ENCODE measurements around the gene OSBPL10. TPM values are rescaled to one million over a fixed set of nuclear protein-coding genes. Genes with fewer than 3 reads are reported as not detected.
"Not testable (repeated sequence)": the region's sequence is repeated elsewhere in the genome, so short reads cannot be mapped to it uniquely, and the experiment has no call there.

Gene OSBPL10
- total and polyA plus RNA-seq, 4 experiments from 2014 or later: 0.95 TPM; not detected in 3

DNA sequence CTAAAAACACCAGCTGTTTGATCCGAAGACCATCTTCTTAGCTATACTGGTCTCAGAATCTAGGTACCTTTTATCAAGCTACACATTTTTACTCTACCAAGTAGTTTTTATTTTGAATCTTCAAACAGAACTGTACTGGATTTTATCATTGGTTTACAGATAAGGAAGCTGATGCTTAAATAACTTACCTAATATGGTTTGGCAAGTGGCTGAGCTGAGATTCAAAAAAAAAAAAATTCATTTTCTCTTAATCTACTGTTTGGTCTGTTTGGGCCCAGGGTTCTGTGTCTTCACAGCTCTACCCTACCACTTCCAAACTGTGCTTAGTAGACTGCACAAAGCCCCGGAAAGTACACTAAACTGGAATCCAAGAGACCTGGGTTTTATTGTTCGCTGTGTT, 36.2 kb upstream of the OSBPL10 start:
- no peaks in the 10 kb centered on the region for H3K9me3 ChIP-seq (ENCODE audit: control insufficient read depth in 1 of 2, low read length in 2 of 2)
- H3K9me3 Mint-ChIP-seq: peaks cover 0 to 1% (median 0%) of the 10 kb centered on the region in 8 donors
- H3K27ac ChIP-seq (ENCODE audit: low read depth, low read length): no peak overlapping the region
- H3K4me1 ChIP-seq (ENCODE audit: insufficient read depth, low read length): no peaks in the 10 kb centered on the region
- no peaks in the 10 kb centered on the region for H3K4me1 Mint-ChIP-seq
- H3K36me3 Mint-ChIP-seq: no peaks in the 10 kb centered on the region
- H3K4me3 Mint-ChIP-seq: no peak overlapping the region
- no peaks in the 10 kb centered on the region for H3K36me3 ChIP-seq (ENCODE audit: insufficient read depth, low read length)
- no peak for DNase-seq
- no peaks in the 10 kb centered on the region for H3K27me3 ChIP-seq (ENCODE audit: insufficient read depth, low read length)
- no peak overlapping the region for H3K27ac Mint-ChIP-seq
- no peak overlapping the region for H3K4me3 ChIP-seq (ENCODE audit: low read length in 2 of 2)
- H3K27me3 Mint-ChIP-seq: peaks cover 0 to 2% of the 10 kb centered on the region in 2 donors
- intact Hi-C loops (cut with micrococcal nuclease): no loop called here
- ChIA-PET POLR2A (ENCODE audit: partially characterized antibody) (no interaction called here), CTCF (ENCODE audit: partially characterized antibody) (interaction anchor here (0.8 to 5.8 kb wide), 10 partner anchors 9 to 137 kb away, joined by 3 to 134 read pairs (median 5); no protein-coding TSS in a partner anchor)

DNA sequence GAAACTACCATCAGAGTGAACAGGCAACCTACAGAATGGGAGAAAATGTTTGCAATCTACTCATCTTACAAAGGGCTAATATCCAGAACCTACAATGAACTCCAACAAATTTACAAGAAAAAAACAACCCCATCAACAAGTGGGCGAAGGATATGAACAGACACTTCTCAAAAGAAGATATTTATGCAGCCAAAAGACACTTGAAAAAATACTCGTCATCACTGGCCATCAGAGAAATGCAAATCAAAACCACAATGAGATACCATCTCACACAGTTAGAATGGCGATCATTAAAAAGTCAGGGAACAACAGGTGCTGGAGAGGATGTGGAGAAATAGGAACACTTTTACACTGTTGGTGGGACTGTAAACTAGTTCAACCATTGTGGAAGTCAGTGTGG, 34.6 kb upstream of the OSBPL10 start:
- CTCF ChIA-PET (ENCODE audit: partially characterized antibody): interaction anchor here (2.0 to 5.8 kb wide), 2 partner anchors 127 to 129 kb away, joined by 7 to 134 read pairs; no protein-coding TSS in a partner anchor
- intact Hi-C loops (cut with micrococcal nuclease); H3K27me3 ChIP-seq (ENCODE audit: insufficient read depth, low read length); H3K27me3 Mint-ChIP-seq; H3K36me3 ChIP-seq (ENCODE audit: insufficient read depth, low read length); DNase-seq; H3K27ac Mint-ChIP-seq; H3K9me3 Mint-ChIP-seq; H3K4me1 Mint-ChIP-seq; H3K4me1 ChIP-seq (ENCODE audit: insufficient read depth, low read length); H3K4me3 ChIP-seq (ENCODE audit: low read length in 2 of 2); H3K9me3 ChIP-seq (ENCODE audit: control insufficient read depth in 1 of 2, low read length in 2 of 2); H3K36me3 Mint-ChIP-seq; POLR2A ChIA-PET (ENCODE audit: partially characterized antibody); H3K4me3 Mint-ChIP-seq; H3K27ac ChIP-seq (ENCODE audit: low read depth, low read length): not testable (repeated sequence)

DNA sequence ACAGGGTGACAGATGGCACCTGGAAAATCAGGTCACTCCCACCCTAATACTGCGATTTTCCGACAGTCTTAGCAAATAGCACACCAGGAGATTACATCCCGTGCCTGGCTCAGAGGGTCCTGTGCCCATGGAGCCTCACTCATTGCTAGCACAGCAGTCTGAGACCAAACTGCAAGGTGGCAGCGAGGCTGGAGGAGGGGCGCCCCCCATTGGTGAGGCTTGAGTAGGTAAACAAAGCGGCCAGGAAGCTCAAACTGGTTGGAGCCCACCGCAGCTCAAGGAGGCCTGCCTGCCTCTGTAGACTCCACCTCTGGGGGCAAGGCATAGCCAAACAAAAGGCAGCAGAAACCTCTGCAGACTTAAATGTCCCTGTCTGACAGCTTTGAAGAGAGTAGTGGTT, 29.6 kb upstream of the OSBPL10 start:
- H3K4me3 Mint-ChIP-seq: not testable (repeated sequence)

DNA sequence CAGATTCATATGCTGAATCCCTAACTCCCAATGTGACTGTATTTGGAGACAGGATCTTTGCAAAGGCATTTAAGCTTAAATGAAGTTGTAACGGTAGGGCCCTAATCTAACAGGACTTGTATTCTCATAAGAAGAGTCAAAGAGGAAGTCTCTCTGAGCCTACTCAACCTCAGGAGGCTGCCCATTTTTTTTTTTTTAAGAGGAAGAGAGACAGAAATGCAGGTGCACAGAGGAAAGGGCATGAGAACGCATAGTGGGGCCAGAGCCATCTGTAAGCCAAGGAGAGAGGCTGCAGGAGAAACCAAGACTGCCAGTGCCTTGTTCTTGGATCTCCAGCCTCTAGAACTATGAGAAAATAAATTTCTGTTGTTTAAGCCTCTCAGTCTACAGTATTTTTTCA, 28.9 kb upstream of the OSBPL10 start:
- no peaks in the 10 kb centered on the region for H3K36me3 ChIP-seq (ENCODE audit: insufficient read depth, low read length)
- Mint-ChIP-seq H3K4me1 (peaks cover 0 to 3% (median 0%) of the 10 kb centered on the region in 4 donors), H3K9me3 (no peaks in the 10 kb centered on the region), H3K27me3 (peaks cover 4 to 9% of the 10 kb centered on the region in 2 donors), H3K36me3 (no peaks in the 10 kb centered on the region), H3K27ac (no peak overlapping the region), H3K4me3 (no peak overlapping the region)
- no peak overlapping the region for H3K4me3 ChIP-seq (ENCODE audit: low read length in 2 of 2)
- ChIA-PET CTCF (ENCODE audit: partially characterized antibody) (no interaction called here), POLR2A (ENCODE audit: partially characterized antibody) (no interaction called here)
- no peaks in the 10 kb centered on the region for H3K4me1 ChIP-seq (ENCODE audit: insufficient read depth, low read length)
- no peak overlapping the region for H3K27ac ChIP-seq (ENCODE audit: low read depth, low read length)
- H3K27me3 ChIP-seq (ENCODE audit: insufficient read depth, low read length): no peaks in the 10 kb centered on the region
- intact Hi-C loops (cut with micrococcal nuclease): no loop called here
- no peak for DNase-seq
- H3K9me3 ChIP-seq (ENCODE audit: control insufficient read depth in 1 of 2, low read length in 2 of 2): no peaks in the 10 kb centered on the region

More for the DNA sequence above, 29.6 kb upstream of the OSBPL10 start:
- H3K9me3 ChIP-seq (ENCODE audit: control insufficient read depth in 1 of 2, low read length in 2 of 2); H3K27me3 Mint-ChIP-seq; POLR2A ChIA-PET (ENCODE audit: partially characterized antibody); H3K27ac ChIP-seq (ENCODE audit: low read depth, low read length); CTCF ChIA-PET (ENCODE audit: partially characterized antibody); H3K36me3 Mint-ChIP-seq; H3K4me1 Mint-ChIP-seq; H3K9me3 Mint-ChIP-seq; H3K36me3 ChIP-seq (ENCODE audit: insufficient read depth, low read length); H3K27ac Mint-ChIP-seq; H3K4me3 ChIP-seq (ENCODE audit: low read length in 2 of 2); H3K27me3 ChIP-seq (ENCODE audit: insufficient read depth, low read length); DNase-seq; intact Hi-C loops (cut with micrococcal nuclease); H3K4me1 ChIP-seq (ENCODE audit: insufficient read depth, low read length): not testable (repeated sequence)

DNA sequence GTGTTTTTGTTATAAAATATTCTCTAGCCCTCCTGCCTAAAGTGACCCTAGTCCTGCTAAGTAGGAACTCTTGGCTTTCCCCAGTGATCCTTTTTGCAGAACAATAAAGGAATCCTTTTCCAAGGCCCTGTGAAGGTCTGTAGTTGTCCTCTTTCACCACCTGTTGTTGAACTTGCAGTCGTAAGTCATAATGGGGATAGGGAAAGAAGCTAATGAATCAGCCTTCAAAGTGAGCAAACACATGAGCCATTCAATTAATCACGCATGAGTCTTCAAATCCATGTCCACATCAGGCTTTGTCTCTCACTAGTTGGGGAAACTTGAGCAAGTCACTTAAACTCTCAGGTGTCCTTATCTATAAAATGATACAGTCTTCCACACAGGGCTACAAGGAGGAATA, 28.0 kb upstream of the OSBPL10 start:
- Histone ChIP-seq H3K36me3 (ENCODE audit: insufficient read depth, low read length) (no peaks in the 10 kb centered on the region), H3K9me3 (ENCODE audit: control insufficient read depth in 1 of 2, low read length in 2 of 2) (no peaks in the 10 kb centered on the region), H3K27me3 (ENCODE audit: insufficient read depth, low read length) (no peaks in the 10 kb centered on the region), H3K4me1 (ENCODE audit: insufficient read depth, low read length) (no peaks in the 10 kb centered on the region), H3K27ac (ENCODE audit: low read depth, low read length) (no peak overlapping the region), H3K4me3 (ENCODE audit: low read length in 2 of 2) (no peak overlapping the region)
- Mint-ChIP-seq H3K4me1 (peaks cover 0 to 3% (median 0%) of the 10 kb centered on the region in 4 donors), H3K27ac (peak overlapping the region in 1 of 7 donors; percentile 38), H3K27me3 (peaks cover 4 to 9% of the 10 kb centered on the region in 2 donors), H3K9me3 (no peaks in the 10 kb centered on the region), H3K36me3 (no peaks in the 10 kb centered on the region), H3K4me3 (no peak overlapping the region)
- DNase-seq: no peak
- intact Hi-C loops (cut with micrococcal nuclease): no loop called here
- ChIA-PET CTCF (ENCODE audit: partially characterized antibody) (interaction anchor here (0.8 kb wide), 1 partner anchor 141 kb away, joined by 3 read pairs; no protein-coding TSS in a partner anchor), POLR2A (ENCODE audit: partially characterized antibody) (no interaction called here)

DNA sequence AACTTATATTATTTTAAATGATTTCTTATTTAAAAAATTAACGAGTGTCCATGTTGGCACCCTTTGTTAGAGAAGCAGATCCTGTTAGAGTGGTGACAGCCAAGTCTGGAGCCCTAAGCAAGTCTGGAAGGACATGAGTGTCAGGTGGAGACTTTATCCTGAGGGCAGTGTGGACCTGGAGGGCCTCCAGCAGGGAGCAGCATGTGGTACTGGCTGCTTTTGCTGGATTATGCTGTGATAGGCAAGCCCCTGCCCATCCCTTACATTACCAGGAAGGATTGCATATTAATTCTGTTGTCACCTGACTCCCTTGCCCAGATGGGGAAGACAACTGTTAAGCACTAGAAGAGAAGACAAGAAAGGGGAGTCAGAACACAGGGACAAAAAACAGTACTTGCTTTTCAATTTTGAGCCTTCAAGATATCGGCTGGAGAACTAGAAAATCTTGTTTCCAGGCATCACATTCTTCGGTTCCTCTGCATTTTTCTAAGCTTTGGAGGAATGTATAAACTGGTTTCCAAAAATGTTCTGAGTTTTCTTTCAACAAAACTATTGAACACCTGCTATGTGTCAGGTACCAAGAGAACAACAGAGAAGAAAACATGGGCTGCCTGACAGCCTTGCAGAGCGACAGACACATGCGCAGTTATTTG, 23.2 kb upstream of the OSBPL10 start:
- Mint-ChIP-seq H3K4me3 (no peak overlapping the region), H3K27ac (no peak overlapping the region), H3K9me3 (no peaks in the 10 kb centered on the region), H3K36me3 (no peaks in the 10 kb centered on the region), H3K27me3 (peaks cover 11 to 18% of the 10 kb centered on the region in 2 donors), H3K4me1 (no peaks in the 10 kb centered on the region)
- ChIA-PET POLR2A (ENCODE audit: partially characterized antibody) (no interaction called here), CTCF (ENCODE audit: partially characterized antibody) (no interaction called here)
- Histone ChIP-seq H3K4me3 (ENCODE audit: low read length in 2 of 2) (no peak overlapping the region), H3K9me3 (ENCODE audit: control insufficient read depth in 1 of 2, low read length in 2 of 2) (no peaks in the 10 kb centered on the region), H3K36me3 (ENCODE audit: insufficient read depth, low read length) (no peaks in the 10 kb centered on the region), H3K27me3 (ENCODE audit: insufficient read depth, low read length) (no peaks in the 10 kb centered on the region), H3K27ac (ENCODE audit: low read depth, low read length) (no peak overlapping the region), H3K4me1 (ENCODE audit: insufficient read depth, low read length) (no peaks in the 10 kb centered on the region)
- intact Hi-C loops (cut with micrococcal nuclease): no loop called here
- DNase-seq: no peak

DNA sequence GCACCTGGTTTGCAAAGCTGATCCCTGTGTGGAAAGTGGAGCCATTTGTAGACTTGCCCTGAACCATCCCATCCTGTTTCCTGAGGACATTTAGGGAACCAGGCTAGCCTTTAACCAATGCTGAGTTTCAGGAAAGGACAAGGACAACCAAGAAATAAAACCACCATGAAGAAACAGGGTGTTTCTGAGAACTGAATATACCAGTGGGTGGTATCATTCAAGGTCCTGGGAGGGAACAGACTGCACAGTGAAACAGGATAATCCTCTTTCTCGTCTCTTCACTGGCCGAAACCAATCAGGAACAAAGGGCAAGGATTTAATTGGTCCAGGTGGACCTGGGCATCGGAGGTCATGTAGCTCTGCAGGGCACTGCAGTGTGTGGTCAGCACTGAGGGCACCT, 22.3 kb upstream of the OSBPL10 start:
- no peaks in the 10 kb centered on the region for H3K36me3 ChIP-seq (ENCODE audit: insufficient read depth, low read length)
- no peaks in the 10 kb centered on the region for H3K9me3 ChIP-seq (ENCODE audit: control insufficient read depth in 1 of 2, low read length in 2 of 2)
- ChIA-PET CTCF (ENCODE audit: partially characterized antibody) (no interaction called here), POLR2A (ENCODE audit: partially characterized antibody) (no interaction called here)
- Mint-ChIP-seq H3K4me1 (no peaks in the 10 kb centered on the region), H3K4me3 (no peak overlapping the region), H3K27ac (no peak overlapping the region), H3K36me3 (no peaks in the 10 kb centered on the region), H3K27me3 (peaks cover 12 to 15% of the 10 kb centered on the region in 2 donors), H3K9me3 (no peaks in the 10 kb centered on the region)
- no peak overlapping the region for H3K4me3 ChIP-seq (ENCODE audit: low read length in 2 of 2)
- no peaks in the 10 kb centered on the region for H3K4me1 ChIP-seq (ENCODE audit: insufficient read depth, low read length)
- no peak for DNase-seq
- no peaks in the 10 kb centered on the region for H3K27me3 ChIP-seq (ENCODE audit: insufficient read depth, low read length)
- intact Hi-C loops (cut with micrococcal nuclease): no loop called here
- no peak overlapping the region for H3K27ac ChIP-seq (ENCODE audit: low read depth, low read length)
